OCI-LY3 (cell line): Measurements from ENCODE around the gene BEST3.

Experiments
- H2AFZ ChIP-seq: fragments of 200-600, 300-600 bp; shearing (Covaris generic); 2 replicates; pipeline ENCODE4 v1.6.0; 2014; ENCODE audit warnings: antibody characterized with exemption, low read depth, low read length
- H3K27ac ChIP-seq: fragments of 200-600, 300-600 bp; sonication (generic); 2 replicates; pipeline ENCODE4 v1.5.1; 2014; ENCODE audit warnings: mild to moderate bottlenecking, low read length, moderate library complexity, mixed read lengths
- H3K27me3 ChIP-seq: fragments of 200-600, 300-600 bp; sonication (generic); 2 replicates; pipeline ENCODE4 v1.6.1; 2014; ENCODE audit warnings: low read depth, low read length, mixed read lengths
- H3K36me3 ChIP-seq: fragments of 200-600, 300-600 bp; sonication (generic); replicated peaks from 2 replicates; pipeline ENCODE3; 2014; ENCODE audit warnings: low read depth, low read length, mixed read lengths
- H3K4me1 ChIP-seq: fragments of 300-600, 200-600 bp; sonication (generic); 2 replicates; pipeline ENCODE4 v1.6.1; 2014; ENCODE audit warnings: low read length, mixed read lengths
- H3K4me2 ChIP-seq: fragments of 200-600, 300-600 bp; sonication (generic); 2 replicates; pipeline ENCODE4 v1.6.1; 2014; ENCODE audit warnings: low read length, mixed read lengths
- H3K4me3 ChIP-seq: fragments of 300-600, 200-600 bp; sonication (generic); 2 replicates; pipeline ENCODE4 v1.5.1; 2014; ENCODE audit warnings: antibody characterized with exemption, mild to moderate bottlenecking, low read length, moderate library complexity
- H3K79me2 ChIP-seq: fragments of 300-600, 200-600 bp; shearing (Covaris generic); 2 replicates; pipeline ENCODE4 v1.6.1; 2014; ENCODE audit warnings: mild to moderate bottlenecking, low read length, mixed read lengths
- H3K9ac ChIP-seq: fragments of 300-600, 200-600 bp; shearing (Covaris generic); 2 replicates; pipeline ENCODE4 v1.6.0; 2014; ENCODE audit warnings: mild to moderate bottlenecking, low read length, moderate library complexity
- H3K9me3 ChIP-seq: fragments of 200-600, 300-600 bp; shearing (Covaris generic); 2 replicates; pipeline ENCODE4 v1.6.1; 2014; ENCODE audit warnings: low read length, mixed read lengths; ENCODE audit not compliant: insufficient read depth
- H4K20me1 ChIP-seq: fragments of 200-600, 300-600 bp; sonication (generic); 2 replicates; pipeline ENCODE4 v1.6.1; 2016; ENCODE audit warnings: low read length, mixed read lengths; ENCODE audit not compliant: insufficient read depth
- CTCF ChIP-seq: fragments of 200-600, 300-600 bp; sonication (generic); IDR thresholded peaks from 2 replicates; pipeline ENCODE4 v1.5.1; 2014; ENCODE audit warnings: antibody characterized with exemption, low read length, low read depth
- EZH2phosphoT487 ChIP-seq: fragments of 200-600 bp; shearing (Covaris generic); IDR thresholded peaks from 2 replicates; pipeline ENCODE4 v1.6.1; 2018; ENCODE audit warnings: antibody characterized with exemption, mixed run types, low read depth

The BEST3 gene

GRCh38 chr12:69621551-69621950, 77.6 kb downstream of the BEST3 start:
- H3K79me2 ChIP-seq, result no peaks in the 10 kb centered on the region
- no peaks in the 10 kb centered on the region for H4K20me1 ChIP-seq
- TF ChIP-seq CTCF (no peak), EZH2phosphoT487 (no peak)
- no peaks in the 10 kb centered on the region for H3K27me3 ChIP-seq
- no peak overlapping the region for H3K4me3 ChIP-seq
- no peaks in the 10 kb centered on the region for H3K4me1 ChIP-seq
- no peak overlapping the region for H3K9ac ChIP-seq
- no peak overlapping the region for H3K27ac ChIP-seq
- H3K9me3 ChIP-seq, result no peaks in the 10 kb centered on the region
- no peak overlapping the region for H2AFZ ChIP-seq
- no peak overlapping the region for H3K4me2 ChIP-seq
- H3K36me3 ChIP-seq, result no peaks in the 10 kb centered on the region

- H4K20me1 ChIP-seq, result no peaks in the 10 kb centered on the region
- TF ChIP-seq CTCF (no peak), EZH2phosphoT487 (no peak)
Measured at GRCh38 chr12:69620921-69621320, 78.2 kb downstream of the BEST3 start.

GRCh38 chr12:69620077-69620476, 79.0 kb downstream of the BEST3 start:
- H3K4me2 ChIP-seq, result no peak overlapping the region
- no peak overlapping the region for H3K9ac ChIP-seq
- no peaks in the 10 kb centered on the region for H3K9me3 ChIP-seq
- H4K20me1 ChIP-seq, result no peaks in the 10 kb centered on the region
- no peak overlapping the region for H3K27ac ChIP-seq
- H3K27me3 ChIP-seq, result no peaks in the 10 kb centered on the region
- no peaks in the 10 kb centered on the region for H3K36me3 ChIP-seq
- no peaks in the 10 kb centered on the region for H3K79me2 ChIP-seq
- H3K4me3 ChIP-seq, result no peak overlapping the region
- TF ChIP-seq CTCF, result no peak
- TF ChIP-seq EZH2phosphoT487, result no peak
- peaks cover 9% of the 10 kb centered on the region for H3K4me1 ChIP-seq
- no peak overlapping the region for H2AFZ ChIP-seq

More at GRCh38 chr12:69620921-69621320, 78.2 kb downstream of the BEST3 start:
- no peaks in the 10 kb centered on the region for H3K79me2 ChIP-seq
- H3K27me3 ChIP-seq, result no peaks in the 10 kb centered on the region
- peaks cover 3% of the 10 kb centered on the region for H3K4me1 ChIP-seq
- no peak overlapping the region for H3K4me3 ChIP-seq
- no peak overlapping the region for H3K4me2 ChIP-seq
- no peak overlapping the region for H2AFZ ChIP-seq
- no peak overlapping the region for H3K9ac ChIP-seq
- H3K9me3 ChIP-seq, result no peaks in the 10 kb centered on the region
- H3K27ac ChIP-seq, result no peak overlapping the region
- H3K36me3 ChIP-seq, result no peaks in the 10 kb centered on the region

- TF ChIP-seq CTCF (no peak), EZH2phosphoT487 (no peak)
- no peak overlapping the region for H3K9ac ChIP-seq
- H3K9me3 ChIP-seq, result no peaks in the 10 kb centered on the region
- H3K4me1 ChIP-seq, result peaks cover 9% of the 10 kb centered on the region
- H3K27me3 ChIP-seq, result no peaks in the 10 kb centered on the region
- H3K36me3 ChIP-seq, result no peaks in the 10 kb centered on the region
- H3K4me3 ChIP-seq, result no peak overlapping the region
- no peaks in the 10 kb centered on the region for H3K79me2 ChIP-seq
- H3K4me2 ChIP-seq, result no peak overlapping the region
- H2AFZ ChIP-seq, result no peak overlapping the region
- no peak overlapping the region for H3K27ac ChIP-seq
- H4K20me1 ChIP-seq, result no peaks in the 10 kb centered on the region
Measured at GRCh38 chr12:69619050-69619449, 80.1 kb downstream of the BEST3 start.
